Neural cell (in vitro differentiated cells): ENCODE measurements around the gene AGPAT1. TPM values are rescaled to one million over a fixed set of nuclear protein-coding genes. Genes with fewer than 3 reads are reported as not detected.

Experiments
- H2AFZ ChIP-seq: fragments of 200-600, 300-800 bp; sonication (generic), shearing (Covaris generic); 2 replicates; pipeline ENCODE4 v1.6.0; 2014; ENCODE audit warnings: low read depth, mild to moderate bottlenecking, antibody characterized with exemption, low read length, moderate library complexity
- H3F3A ChIP-seq: fragments of 200-600 bp; shearing (Covaris generic); 2 replicates; pipeline ENCODE4 v1.6.1; 2016; ENCODE audit warnings: mild to moderate bottlenecking, moderate library complexity, mixed read lengths, antibody characterized with exemption, low read length; ENCODE audit not compliant: insufficient read depth, poor library complexity, severe bottlenecking
- H3K27ac ChIP-seq: fragments of 200-600, 300-800 bp; sonication (generic), shearing (Covaris generic); 2 replicates; pipeline ENCODE4 v1.5.1; 2014; ENCODE audit warnings: mild to moderate bottlenecking, low read length, moderate library complexity
- H3K27me3 ChIP-seq: fragments of 300-800, 200-600 bp; sonication (generic), shearing (Covaris generic); 2 replicates; pipeline ENCODE4 v1.6.0; 2014; ENCODE audit warnings: mild to moderate bottlenecking, low read depth, low read length, moderate library complexity; ENCODE audit not compliant: insufficient read depth
- H3K36me3 ChIP-seq: fragments of 300-800, 200-600 bp; sonication (generic), shearing (Covaris generic); 2 replicates; pipeline ENCODE4 v1.5.1; 2014; ENCODE audit warnings: mild to moderate bottlenecking, antibody characterized with exemption, low read length, moderate library complexity; ENCODE audit not compliant: insufficient read depth
- H3K4me2 ChIP-seq: fragments of 300-800, 200-600 bp; sonication (generic), shearing (Covaris generic); 2 replicates; pipeline ENCODE4 v1.6.0; 2014; ENCODE audit warnings: mild to moderate bottlenecking, low read length
- H3K4me3 ChIP-seq: fragments of 300-800, 200-600 bp; sonication (generic), shearing (Covaris generic); 2 replicates; pipeline ENCODE4 v1.5.1; 2014; ENCODE audit warnings: mild to moderate bottlenecking, low read length, moderate library complexity
- H3K79me2 ChIP-seq: fragments of 200-600 bp; shearing (Covaris generic); replicated peaks from 2 replicates; pipeline ENCODE4 v1.6.0; 2014; ENCODE audit warnings: mild to moderate bottlenecking, low read length, moderate library complexity; ENCODE audit not compliant: insufficient read depth
- H3K9ac ChIP-seq: fragments of 300-800, 200-600 bp; sonication (generic), shearing (Covaris generic); 2 replicates; pipeline ENCODE4 v1.6.1; 2016; ENCODE audit warnings: mild to moderate bottlenecking, low read length, mixed read lengths
- H3K9me2 ChIP-seq: fragments of 200-600 bp; shearing (Covaris generic); 2 replicates; pipeline ENCODE4 v1.6.1; 2016; ENCODE audit warnings: mild to moderate bottlenecking, low read length, mixed read lengths; ENCODE audit not compliant: insufficient read depth
- H3K9me3 ChIP-seq: fragments of 200-600, 300-800 bp; sonication (generic), shearing (Covaris generic); 2 replicates; pipeline ENCODE4 v1.6.1; 2016; ENCODE audit warnings: mild to moderate bottlenecking, mixed run types, low read length, moderate library complexity, mixed read lengths
- H4K20me1 ChIP-seq: fragments of 200-600 bp; shearing (Covaris generic); 2 replicates; pipeline ENCODE4 v1.6.1; 2016; ENCODE audit warnings: mild to moderate bottlenecking, mixed run types; ENCODE audit not compliant: insufficient read depth
- EP300 ChIP-seq: fragments of 450-650 bp; conservative IDR thresholded peaks from 2 replicates; pipeline ENCODE4 v1.6.1; 2014; ENCODE audit warnings: antibody characterized with exemption, mild to moderate bottlenecking, moderate library complexity; ENCODE audit not compliant: poor library complexity, severe bottlenecking
- EZH2 ChIP-seq: fragments of 200-600, 300-800 bp; shearing (Covaris generic), sonication (generic); IDR thresholded peaks from 2 replicates; pipeline ENCODE4 v1.6.1; 2014; ENCODE audit warnings: antibody characterized with exemption, low read length, borderline replicate concordance, mild to moderate bottlenecking; ENCODE audit not compliant: insufficient read depth, poor library complexity, severe bottlenecking
- MXI1 ChIP-seq: fragments of 450-650 bp; conservative IDR thresholded peaks from 2 replicates; pipeline ENCODE4 v1.6.1; 2014; ENCODE audit warnings: antibody characterized with exemption, mild to moderate bottlenecking; ENCODE audit not compliant: poor library complexity, severe bottlenecking
- POLR2AphosphoS5 ChIP-seq: IDR thresholded peaks from 2 replicates; pipeline ENCODE4 v1.6.1; 2012
- RAD21 ChIP-seq: fragments of 450-650 bp; conservative IDR thresholded peaks from 2 replicates; pipeline ENCODE4 v1.6.1; 2014; ENCODE audit warnings: antibody characterized with exemption, mild to moderate bottlenecking, moderate library complexity
- SMC3 ChIP-seq: fragments of 450-650 bp; conservative IDR thresholded peaks from 2 replicates; pipeline ENCODE4 v1.6.1; 2014; ENCODE audit warnings: antibody characterized with exemption, mild to moderate bottlenecking, moderate library complexity; ENCODE audit not compliant: poor library complexity
- TAF1 ChIP-seq: IDR thresholded peaks from 2 replicates; pipeline ENCODE4 v1.6.1; 2012; ENCODE audit warnings: low read depth
- polyA plus RNA-seq: library from polyadenylated mRNA; depleted of rRNA; stranded (reverse); fragments of >200 nt; gene quantifications from 2 replicates; pipeline ENCODE4 v1.2.3, GENCODE V29; 2014
- TF ChIP-seq, protein P1 (sequence below): fragments of 450-650 bp; IDR thresholded peaks from 2 replicates; pipeline ENCODE4 v1.5.1; 2014; ENCODE audit warnings: antibody characterized with exemption, mild to moderate bottlenecking, moderate library complexity; ENCODE audit not compliant: poor library complexity, severe bottlenecking
- TF ChIP-seq, protein P2 (sequence below): IDR thresholded peaks from 2 replicates; pipeline ENCODE4 v1.6.1; 2012; ENCODE audit warnings: borderline replicate concordance

The AGPAT1 gene
- polyA plus RNA-seq, 1 donor from 2014 or later, result 24.7 TPM

DNA sequence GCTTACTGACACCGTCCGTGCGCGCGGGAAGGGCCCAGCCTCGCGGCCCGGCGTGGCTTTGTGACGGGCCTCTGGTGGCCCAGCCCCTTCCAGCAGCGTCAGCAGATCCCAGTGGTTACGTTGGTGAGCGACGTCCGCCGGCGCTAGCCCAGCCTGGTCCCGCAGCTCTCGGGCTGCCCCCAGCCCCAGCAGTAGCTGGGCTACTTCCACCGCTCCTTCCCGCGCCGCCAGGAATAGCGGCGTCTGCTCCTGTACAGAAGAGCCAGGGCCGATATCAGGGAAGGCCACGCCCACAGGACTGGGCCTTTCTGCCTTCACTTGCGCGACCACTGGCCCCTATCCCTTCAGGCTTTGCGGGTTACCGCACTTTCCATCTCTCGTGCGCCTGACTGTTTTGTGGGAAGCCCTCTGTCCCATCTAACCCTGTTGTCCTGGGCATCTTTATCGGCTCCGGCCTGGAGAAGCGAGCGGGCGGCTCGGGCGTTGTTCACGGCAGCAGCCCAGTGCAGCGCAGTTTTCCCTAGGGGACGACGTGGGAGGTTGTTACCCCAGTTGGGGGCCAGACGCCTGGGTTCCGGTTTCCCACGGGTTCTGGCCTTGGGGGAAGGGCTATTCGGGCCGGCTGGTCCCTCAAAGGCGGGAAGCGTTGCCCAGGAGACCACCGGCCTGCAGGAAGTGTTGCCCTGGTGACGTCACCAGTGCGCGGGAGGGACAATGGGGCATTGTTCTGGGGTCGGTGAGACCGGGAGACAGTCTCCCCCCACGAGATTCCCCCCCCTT is 20.2 kb upstream of the AGPAT1 start:
- Histone ChIP-seq H3K27me3 (no peaks in the 10 kb centered on the region), H3K79me2 (no peaks in the 10 kb centered on the region), H3K4me2 (peak overlapping the region; percentile 98), H3K4me3 (peak overlapping the region; percentile 82), H2AFZ (peak overlapping the region; percentile 40), H3K27ac (peak overlapping the region; percentile 100), H3K36me3 (no peaks in the 10 kb centered on the region), H4K20me1 (no peaks in the 10 kb centered on the region), H3K9me3 (no peaks in the 10 kb centered on the region), H3F3A (peaks cover 5% of the 10 kb centered on the region), H3K9me2 (no peaks in the 10 kb centered on the region), H3K9ac (peak overlapping the region; percentile 100)
- peak; percentile 50 for TF ChIP-seq MXI1
- peak; percentile 97 for TF ChIP-seq POLR2AphosphoS5
- peak; percentile 12 for TF ChIP-seq EP300
- no peak for TF ChIP-seq TAF1
- TF ChIP-seq, protein P1, sequence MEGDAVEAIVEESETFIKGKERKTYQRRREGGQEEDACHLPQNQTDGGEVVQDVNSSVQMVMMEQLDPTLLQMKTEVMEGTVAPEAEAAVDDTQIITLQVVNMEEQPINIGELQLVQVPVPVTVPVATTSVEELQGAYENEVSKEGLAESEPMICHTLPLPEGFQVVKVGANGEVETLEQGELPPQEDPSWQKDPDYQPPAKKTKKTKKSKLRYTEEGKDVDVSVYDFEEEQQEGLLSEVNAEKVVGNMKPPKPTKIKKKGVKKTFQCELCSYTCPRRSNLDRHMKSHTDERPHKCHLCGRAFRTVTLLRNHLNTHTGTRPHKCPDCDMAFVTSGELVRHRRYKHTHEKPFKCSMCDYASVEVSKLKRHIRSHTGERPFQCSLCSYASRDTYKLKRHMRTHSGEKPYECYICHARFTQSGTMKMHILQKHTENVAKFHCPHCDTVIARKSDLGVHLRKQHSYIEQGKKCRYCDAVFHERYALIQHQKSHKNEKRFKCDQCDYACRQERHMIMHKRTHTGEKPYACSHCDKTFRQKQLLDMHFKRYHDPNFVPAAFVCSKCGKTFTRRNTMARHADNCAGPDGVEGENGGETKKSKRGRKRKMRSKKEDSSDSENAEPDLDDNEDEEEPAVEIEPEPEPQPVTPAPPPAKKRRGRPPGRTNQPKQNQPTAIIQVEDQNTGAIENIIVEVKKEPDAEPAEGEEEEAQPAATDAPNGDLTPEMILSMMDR, result no peak
- peak; percentile 4 for TF ChIP-seq SMC3
- TF ChIP-seq, protein P2, sequence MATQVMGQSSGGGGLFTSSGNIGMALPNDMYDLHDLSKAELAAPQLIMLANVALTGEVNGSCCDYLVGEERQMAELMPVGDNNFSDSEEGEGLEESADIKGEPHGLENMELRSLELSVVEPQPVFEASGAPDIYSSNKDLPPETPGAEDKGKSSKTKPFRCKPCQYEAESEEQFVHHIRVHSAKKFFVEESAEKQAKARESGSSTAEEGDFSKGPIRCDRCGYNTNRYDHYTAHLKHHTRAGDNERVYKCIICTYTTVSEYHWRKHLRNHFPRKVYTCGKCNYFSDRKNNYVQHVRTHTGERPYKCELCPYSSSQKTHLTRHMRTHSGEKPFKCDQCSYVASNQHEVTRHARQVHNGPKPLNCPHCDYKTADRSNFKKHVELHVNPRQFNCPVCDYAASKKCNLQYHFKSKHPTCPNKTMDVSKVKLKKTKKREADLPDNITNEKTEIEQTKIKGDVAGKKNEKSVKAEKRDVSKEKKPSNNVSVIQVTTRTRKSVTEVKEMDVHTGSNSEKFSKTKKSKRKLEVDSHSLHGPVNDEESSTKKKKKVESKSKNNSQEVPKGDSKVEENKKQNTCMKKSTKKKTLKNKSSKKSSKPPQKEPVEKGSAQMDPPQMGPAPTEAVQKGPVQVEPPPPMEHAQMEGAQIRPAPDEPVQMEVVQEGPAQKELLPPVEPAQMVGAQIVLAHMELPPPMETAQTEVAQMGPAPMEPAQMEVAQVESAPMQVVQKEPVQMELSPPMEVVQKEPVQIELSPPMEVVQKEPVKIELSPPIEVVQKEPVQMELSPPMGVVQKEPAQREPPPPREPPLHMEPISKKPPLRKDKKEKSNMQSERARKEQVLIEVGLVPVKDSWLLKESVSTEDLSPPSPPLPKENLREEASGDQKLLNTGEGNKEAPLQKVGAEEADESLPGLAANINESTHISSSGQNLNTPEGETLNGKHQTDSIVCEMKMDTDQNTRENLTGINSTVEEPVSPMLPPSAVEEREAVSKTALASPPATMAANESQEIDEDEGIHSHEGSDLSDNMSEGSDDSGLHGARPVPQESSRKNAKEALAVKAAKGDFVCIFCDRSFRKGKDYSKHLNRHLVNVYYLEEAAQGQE, result peak; percentile 92
- TF ChIP-seq RAD21, result no peak
- TF ChIP-seq EZH2, result no peak

DNA sequence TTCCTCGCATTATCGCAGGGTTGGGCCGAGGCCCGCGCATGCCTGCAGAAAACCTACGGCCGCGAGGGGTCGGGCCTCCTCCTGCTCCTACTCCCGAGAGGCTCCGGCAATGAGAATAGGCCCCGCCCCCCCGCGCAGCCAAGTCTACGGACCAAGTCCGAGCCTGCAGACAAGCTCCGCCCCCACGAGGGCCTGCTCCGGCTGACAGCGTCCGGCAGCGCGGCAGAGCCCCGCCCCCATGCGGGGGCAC is 19.7 kb upstream of the AGPAT1 start:
- Histone ChIP-seq H4K20me1 (no peaks in the 10 kb centered on the region), H3F3A (peaks cover 5% of the 10 kb centered on the region), H3K9me2 (no peaks in the 10 kb centered on the region), H3K27me3 (no peaks in the 10 kb centered on the region), H3K4me2 (no peak overlapping the region), H3K9me3 (no peaks in the 10 kb centered on the region), H3K4me3 (peak overlapping the region; percentile 82), H3K79me2 (peaks cover 4% of the 10 kb centered on the region), H2AFZ (peak overlapping the region; percentile 40), H3K36me3 (no peaks in the 10 kb centered on the region), H3K9ac (peak overlapping the region; percentile 100), H3K27ac (peak overlapping the region; percentile 100)
- TF ChIP-seq POLR2AphosphoS5 (no peak), EP300 (no peak)
- TF ChIP-seq, protein P1, result peak; percentile 48
- TF ChIP-seq, protein P2, result no peak
